HG03442 (cell line): ENCODE measurements around the gene PLOD2.
A peak's percentile ranks its signal among the peaks of the same experiment; 100 is the strongest.

Source experiments
- ATAC-seq: cut with Tn5 transposase; IDR thresholded peaks from one replicate; pipeline ENCODE4 v1.9.1; 2021; ENCODE audit warnings: mild to moderate bottlenecking, moderate library complexity; ENCODE audit not compliant: unreplicated experiment

PLOD2 gene

DNA sequence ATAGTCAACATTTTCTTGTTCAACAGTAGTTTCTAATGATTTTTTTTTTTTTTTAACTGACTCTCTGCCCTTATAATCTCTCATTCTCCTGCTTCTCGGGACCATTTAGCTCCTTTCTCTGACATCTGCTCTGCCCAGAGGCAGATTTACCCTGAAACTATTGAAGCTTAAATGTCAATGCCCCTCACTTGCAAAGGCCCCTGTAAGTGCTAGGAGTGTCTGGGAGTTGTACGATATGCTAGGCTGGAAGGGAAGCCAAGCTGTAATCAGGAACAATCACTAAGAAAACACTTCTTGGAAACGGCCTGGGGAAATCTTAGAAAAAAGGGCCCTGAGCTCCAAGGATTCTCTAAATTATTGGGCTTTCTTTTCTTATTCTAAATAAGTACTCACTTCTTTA, 5.8 kb upstream of the PLOD2 start:
- no peak for ATAC-seq

DNA sequence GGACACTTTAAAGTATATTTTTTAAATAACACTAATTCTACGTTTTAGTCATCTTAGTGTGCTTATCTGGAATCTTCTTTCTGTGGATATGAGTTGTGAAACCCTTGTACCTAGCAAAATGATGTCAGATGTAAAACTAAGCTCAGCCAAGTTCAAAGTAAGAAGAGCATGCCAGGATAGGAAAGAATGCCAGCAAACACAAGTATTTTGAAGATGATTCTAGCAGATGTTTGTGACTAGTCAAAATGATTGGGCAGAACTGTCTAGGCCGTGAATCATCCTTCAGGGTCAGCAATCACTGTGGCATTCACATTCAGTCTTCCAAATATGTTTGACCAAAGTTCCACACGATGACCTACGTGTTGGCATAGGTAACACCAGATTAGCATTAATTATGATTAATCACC, 5.4 kb upstream of the PLOD2 start:
- no peak for ATAC-seq

DNA sequence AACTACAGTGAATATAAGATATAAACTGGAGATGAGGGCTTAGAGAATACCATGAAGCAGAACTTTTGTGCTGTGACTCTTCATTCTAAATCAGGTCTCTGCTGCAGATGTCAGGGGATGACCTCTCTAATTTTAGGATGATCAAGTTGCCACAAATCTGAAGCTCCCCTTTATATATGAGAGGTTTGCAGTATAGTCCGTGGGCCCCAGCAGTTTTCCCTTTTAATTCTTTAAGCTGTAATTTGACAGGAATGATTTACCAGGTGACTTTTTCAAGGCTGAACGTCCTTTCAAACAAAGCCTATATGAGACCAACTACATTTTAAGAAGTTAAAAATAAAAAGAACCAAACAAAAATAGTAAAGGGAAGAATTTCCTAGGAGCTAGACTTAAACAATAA, 4.9 kb upstream of the PLOD2 start:
- no peak for ATAC-seq

DNA sequence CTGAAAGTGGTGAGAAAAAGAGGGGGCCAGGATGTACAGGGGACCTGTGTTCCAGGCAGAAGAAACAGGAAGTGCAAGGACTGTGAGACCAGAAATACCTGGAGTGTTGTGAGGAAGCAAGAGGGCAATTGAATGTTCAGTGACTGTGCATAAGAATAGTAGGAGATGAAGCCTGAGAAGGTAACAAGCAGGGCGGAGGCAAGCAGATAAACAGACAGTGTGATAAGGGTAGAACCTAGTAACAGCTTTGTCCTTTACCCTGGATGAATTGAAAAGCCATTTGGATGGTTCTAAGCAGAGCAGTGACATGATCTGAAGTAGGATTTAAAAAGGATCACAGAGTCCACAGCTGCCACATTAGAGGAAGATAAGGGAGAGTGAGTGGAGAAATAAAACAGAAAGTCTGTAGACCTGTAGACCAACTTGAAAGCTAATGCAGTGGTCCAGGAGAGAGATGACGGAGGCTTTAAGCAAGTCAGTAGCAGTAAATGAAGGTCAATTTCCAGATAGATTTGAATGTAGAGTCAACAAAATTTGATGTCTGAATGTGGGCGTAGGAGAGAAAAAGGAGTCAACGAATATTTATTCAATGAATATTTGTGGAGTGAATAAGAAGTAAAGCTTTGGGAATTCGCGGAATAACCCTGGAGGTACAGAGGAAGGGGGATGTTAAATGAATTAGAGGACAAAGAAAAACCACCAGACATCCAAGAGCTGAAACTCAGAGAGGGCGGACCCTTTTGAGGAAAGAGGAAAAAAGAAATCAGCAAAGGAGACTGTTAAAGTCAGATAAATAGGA, 4.2 kb upstream of the PLOD2 start:
- ATAC-seq, result no peak

DNA sequence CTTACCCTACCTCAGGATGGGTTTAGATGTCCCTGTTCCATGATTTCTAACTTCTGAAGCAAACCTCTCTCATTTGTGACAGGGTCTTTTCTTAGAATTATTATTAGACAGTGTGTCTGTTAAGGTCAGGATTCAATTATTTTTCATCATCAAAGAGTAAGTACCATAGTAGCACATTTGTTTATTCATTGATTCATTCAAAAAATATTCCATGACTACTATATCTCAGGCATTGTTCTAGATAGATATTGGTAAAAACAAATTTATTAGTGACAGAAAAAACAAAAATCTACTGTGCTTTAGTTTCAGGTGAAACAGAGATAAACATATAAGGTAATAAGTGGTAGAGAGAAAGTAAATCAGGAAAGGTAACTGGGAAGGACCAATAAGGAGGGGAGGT, 3.5 kb upstream of the PLOD2 start:
- no peak for ATAC-seq

DNA sequence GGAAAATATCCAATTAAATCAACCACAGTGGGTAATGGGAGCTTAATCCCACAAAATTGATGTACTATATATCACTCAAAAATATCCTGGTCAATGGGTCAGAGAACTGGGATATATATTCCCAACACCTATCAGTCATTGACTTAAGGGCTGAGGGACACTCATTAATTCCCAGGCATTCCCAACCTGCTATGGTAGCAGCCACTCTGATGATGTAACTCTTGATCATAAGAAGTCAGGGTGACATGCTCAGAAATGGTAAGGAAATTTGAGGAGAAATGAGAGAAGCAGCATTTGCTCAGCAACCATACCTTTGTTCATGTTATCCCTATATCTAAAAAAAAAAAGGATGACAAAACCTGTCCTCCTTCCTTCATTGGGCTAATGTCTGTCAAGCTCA, 3.1 kb upstream of the PLOD2 start:
- ATAC-seq, result no peak

DNA sequence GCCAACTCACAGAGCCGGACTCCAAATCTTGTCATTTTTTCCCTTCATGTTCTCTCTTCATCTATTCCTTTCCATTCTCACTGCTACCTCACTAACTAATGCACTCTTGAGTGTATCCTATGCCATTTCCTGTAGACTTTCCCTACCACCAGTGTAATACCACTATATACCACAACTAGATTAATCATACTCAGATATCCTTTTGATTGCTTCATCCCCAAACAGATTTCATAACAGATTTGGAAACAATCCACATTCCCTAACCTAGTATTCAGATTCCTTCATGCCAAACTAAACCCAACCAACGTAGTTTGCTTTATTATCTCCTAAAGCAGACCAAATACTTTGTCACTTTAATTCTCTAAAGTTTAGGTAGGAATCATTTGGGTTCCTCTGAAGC, 2.6 kb upstream of the PLOD2 start:
- ATAC-seq, result no peak

DNA sequence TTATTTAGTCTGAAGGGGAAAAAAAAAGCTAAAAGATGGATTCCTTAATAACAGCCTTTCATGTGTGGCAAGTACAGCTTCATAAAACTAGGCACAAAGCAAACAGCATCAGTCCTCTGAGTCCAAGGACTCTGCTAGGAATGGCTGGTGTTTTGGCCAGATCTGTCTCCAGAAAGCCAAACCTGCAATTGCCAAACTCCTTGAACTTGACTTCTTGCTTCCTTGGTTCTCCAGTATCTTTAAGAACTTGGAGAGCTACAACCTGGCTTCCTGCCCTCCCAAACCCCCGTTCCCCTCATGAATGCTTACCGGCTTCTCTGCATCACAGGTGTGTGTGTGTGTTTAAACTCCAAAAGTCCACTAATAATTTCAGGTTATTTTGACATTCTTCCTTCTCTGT, 1.6 kb upstream of the PLOD2 start:
- no peak for ATAC-seq

DNA sequence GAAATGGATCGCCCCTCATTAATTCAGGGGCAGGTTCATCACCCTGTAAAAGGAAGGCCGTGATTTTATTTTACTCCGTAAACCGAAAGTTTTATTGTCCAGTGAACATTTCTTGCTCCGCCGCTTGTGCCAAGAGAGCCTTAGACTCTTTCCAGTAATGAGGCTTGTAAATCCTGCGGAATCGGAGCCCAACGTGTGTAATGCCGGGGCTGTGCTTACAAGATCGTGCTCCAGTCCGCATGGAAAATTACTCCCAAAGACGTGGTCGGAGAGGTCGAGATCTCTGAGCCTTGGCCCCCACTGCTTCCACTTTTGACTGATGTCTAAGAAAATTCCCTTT, 649 bp upstream of the PLOD2 start:
- no peak for ATAC-seq

DNA sequence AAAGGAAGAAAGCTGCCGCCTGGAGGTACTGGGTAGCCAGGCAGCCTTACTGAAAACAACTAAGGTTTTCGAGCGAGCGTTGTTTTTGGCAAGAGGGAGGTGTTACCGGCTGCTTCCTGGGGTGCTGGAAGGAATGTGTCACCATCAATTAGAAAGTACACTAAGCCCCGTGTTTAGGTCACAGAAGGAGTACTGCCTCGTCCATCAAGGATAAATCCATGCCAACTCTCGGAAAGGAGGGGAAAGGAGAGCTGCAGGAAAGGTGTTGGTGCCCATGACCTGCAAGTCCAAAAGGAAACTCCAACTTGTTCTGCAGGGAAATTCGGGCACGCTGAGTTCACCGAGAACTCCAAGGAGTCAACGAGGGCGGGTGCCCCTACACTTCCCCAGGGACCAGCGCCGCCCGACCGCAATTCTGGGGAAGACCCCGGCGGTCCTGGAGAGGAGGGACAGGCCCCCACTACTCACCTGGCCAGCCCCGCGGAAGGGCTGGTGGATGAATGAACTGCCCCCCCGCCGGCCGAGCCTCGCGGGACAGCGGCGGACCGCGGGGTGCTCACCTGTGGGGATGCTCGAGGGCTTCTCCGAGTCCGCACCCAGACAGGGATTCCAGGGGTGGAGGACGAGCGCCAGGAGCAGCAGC, 542 bp downstream of the PLOD2 start:
- peak; percentile 34 for ATAC-seq

DNA sequence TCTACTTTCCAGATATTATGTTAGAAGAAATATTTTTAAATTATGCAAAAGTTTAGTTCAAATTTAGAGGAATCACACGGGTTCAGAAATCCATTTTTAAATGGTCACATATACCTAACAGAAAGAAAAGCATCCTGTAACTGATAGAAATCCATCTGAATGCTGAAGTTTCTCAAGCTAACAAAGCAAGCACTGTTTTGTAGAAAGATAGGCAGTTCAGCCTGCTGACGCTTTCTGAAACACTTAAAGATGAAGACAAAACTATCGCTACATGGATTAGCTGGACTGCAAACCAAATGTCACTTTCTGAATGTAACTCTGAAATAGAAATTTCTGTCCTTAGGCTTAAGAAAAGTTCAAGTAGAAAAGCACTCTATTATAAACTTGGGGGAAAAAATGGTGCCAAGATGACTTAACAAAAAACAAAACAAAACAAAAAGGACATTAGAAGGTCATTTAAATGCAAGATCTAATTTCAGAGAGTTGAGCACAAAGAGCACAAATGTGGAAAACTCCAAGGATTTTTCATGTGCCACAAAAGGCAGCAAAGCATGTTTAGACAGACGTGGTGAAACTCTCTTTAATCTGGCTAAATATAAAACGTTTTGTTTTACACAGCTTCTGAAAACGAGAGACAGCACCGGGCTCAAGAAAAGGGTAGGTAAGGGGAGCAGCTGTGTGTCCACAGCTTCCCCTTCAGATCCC, 1.2 kb downstream of the PLOD2 start:
- no peak for ATAC-seq

DNA sequence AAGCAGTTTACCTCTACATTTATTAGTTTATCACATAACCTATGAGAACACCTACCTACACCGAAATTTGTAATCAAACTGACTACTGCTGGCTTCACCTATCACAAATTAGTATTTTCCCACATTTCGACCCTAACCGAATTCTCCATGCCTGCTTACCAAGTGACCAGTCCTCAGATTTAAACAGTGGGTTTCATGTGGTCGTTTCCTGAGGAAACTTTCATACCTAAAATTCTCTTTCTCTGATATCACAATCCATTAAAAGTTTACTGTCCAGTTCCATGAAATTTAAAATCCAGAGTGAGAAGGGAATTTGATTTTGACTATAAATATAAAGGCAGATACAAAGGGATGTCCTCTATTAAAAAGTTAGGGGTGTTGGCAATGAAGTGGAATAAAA, 1.9 kb downstream of the PLOD2 start:
- ATAC-seq, result no peak

DNA sequence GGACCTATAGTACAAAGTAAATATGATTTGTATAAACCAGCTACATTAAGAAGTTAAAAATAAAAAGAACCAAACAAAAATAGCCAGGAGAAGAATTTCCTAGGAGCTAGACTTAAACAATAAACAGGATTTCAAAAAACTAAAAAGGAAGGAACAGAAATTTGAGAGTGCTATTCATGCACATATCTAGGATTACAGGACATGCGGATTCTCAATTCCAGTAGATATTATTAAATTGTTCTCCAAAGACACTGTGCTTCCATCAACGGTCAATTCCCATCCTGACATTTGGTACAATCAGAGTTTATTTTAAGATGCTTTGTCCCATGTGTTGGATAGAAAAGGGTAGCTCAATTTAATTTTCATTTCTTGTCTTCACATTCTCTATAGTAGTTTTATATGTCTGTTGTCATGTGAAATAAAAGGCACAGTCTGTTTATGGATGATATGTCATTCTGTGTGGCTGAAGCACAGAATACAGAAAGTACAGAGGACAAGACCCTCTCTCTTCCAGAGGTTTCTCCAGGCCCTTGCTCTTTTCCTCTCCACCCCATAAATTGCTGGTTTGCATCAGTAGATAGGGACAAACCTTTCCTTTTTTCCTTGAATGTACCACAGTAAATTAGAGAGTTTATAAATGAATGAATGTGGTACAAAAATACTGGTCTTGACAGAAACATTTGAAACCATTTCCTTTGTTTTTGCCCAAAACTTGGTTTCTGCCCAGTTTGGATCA, 3.5 kb downstream of the PLOD2 start:
- ATAC-seq, result no peak

DNA sequence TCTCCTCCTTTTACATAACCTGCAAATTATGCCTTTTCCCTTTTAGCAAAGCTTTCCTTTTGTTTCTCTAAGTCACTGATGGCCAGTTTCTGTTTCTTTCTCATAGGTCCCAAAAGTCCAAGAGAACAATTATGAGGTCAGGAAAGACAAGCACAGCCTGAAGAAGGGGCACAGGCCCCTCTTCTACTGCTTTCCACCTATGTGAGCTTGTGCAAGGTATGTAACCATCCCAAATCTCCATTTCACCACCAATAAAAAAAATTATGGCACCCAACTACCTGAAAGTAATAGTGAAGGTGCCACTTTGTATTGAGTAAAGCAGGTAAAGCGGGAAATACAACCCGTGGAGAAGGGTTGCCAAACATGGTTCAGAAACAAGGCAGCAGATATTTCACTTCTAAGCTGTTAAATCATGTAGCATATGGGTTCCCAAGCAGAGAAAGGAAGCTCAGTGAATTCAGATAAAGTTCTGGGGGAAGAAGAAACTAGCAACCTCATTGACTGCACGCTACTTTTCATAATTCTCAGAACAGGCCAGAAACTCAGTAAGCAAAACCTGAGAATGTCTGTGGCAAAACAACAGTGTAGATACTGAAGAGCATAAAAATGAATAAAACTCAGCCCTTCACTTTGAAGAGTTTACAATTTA, 4.2 kb downstream of the PLOD2 start:
- no peak for ATAC-seq

DNA sequence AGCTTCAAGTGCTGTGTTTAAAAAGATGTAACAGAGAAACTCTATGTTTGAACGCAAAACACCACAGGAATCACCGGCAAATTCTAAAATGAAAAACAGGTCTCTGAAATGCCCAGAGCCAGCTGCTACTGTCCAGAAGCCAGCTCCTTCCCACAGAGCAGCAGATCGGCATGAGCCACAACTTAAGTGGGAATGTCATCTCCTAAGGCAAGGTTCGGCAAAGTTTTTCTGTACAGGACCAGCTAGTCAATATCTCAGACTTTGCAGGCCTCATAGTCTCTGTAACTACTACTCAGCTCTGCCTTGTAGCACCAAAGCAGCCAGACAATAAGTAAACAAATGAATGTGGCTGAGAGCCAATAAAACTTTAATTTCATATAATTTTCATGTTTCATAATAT, 4.9 kb downstream of the PLOD2 start:
- no peak for ATAC-seq

DNA sequence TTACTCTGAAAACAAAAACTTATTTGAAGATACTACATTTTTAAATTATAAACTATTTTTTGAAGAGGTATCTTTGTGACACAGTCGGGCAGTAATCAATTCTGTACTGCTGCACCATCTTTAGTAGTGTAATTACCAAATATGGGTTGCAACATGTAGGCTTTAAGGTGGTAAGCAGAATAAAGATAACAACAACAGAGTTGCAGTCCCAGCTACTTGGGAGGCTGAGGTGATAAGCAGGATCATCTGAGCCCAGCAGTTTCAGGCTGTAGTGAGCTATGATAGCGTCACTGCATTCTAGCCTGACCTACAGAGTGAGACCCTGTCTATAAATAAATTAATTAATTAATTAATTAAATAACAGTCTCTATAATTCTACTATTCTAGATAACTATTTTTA, 6.0 kb downstream of the PLOD2 start:
- ATAC-seq, result no peak

DNA sequence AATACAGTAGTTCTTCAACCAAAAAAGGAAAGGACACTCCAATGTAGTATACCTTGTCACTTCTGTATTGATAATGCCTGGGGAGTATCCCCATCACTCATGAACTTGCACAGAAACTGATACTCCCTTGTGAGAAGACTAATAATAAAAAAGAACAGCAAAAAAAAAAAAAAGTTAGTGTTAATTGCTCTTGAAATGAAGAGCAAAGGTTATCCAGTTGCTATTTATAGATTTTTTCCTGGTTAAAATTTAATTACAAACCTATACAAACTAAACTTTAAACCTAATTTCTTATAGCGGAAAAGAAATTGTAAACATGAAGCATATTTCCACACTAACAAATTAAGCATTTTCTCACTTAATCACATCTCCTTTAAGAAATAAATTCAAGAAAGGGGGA, 6.7 kb downstream of the PLOD2 start:
- ATAC-seq, result no peak

DNA sequence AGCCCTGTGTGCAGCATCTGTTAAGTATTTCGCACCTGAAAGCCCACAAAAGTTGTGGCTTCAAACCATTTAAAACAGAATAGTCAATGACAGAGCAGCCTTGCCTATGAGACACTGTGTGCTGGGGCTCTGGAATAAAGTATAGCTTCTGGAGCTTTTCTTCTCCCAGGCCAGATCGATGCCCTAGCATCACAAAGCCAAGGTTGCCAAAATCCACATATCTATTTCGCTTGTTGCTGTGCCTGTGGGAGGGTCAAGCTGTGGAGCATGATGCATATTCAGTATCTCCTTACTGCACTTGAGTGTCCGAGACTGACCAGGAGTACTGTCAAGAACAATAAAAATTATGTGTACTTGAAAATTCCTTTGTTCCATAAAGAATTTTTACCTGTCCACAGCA, 7.6 kb downstream of the PLOD2 start:
- no peak for ATAC-seq

DNA sequence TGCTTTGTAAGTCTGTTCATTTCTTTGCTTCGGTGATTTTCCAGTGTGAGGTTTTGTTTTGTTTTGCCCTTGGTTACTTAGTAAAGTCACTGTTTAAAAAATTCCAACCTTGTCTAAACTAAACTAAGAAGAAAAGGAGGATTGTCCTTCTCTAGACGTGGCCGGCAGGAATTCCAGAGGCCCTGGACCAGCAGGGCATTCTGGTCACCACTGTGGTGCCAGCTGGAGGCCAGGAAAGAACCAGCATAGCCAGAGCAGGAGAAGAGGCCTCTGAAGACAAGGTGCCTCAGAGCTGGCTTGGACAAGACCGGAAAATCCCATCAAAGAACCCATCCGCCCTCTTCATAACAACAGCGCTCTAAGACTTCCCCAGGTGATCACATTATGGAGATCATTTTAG, 8.2 kb downstream of the PLOD2 start:
- no peak for ATAC-seq

DNA sequence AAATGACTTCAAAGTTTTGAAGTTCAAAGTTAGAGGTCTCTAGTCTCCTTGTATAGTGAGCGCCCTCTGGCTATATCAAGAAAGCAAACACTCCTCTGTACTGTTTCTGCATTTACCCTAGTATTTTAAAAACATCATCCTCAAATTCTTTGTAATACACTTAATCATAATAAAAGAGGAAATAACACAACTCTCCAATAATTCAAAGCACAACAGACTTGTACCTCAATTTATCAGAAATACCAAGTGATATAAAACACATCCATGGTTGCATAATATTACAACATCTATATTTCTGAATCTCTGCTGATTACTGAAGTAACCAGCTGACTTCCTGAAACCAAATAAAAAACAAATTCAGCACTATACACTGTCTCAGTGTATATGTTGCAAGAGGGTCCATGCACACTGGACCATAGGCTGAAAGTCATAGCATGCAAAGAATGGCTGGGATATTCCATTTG, 12.5 kb downstream of the PLOD2 start:
- no peak for ATAC-seq

DNA sequence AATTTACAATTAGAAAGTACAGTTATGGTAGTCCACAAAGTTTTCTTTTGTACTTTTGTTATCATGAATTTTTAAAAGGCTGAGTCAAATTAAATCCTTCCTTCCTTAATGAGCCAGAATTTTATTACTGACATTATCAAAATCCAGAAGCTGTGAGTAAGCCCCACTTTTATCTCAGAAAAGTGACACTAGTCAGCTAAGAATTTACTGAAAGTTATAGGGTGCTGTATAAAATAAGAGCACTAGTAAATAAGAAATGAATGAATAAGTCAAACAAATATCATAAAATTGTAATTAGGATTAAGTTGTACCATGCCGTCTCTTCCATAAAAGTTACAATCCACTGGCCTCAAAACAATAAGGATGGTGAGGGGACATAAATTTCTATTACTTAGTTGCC, 15.3 kb downstream of the PLOD2 start:
- no peak for ATAC-seq
